H1 (cell line): ENCODE data around the gene RGS14. TPM values are rescaled to one million over a fixed set of nuclear protein-coding genes. Genes with fewer than 3 reads are reported as not detected.
A peak's percentile ranks its signal among the peaks of the same experiment; 100 is the strongest.

ENCODE experiments used
- CTCF ChIA-PET: fragments of 300-600 bp; sonication (Branson Sonifier 250); formaldehyde crosslinking; loops from one replicate; lab custom pipeline; 2021; ENCODE audit not compliant: partially characterized antibody; lab: Charles Lee
- POLR2A ChIA-PET: fragments of 300-600 bp; sonication (Branson Sonifier 250); formaldehyde crosslinking; loops from one replicate; lab custom pipeline; 2021; ENCODE audit warnings: inconsistent platforms; ENCODE audit not compliant: partially characterized antibody; lab: Charles Lee
- DNase-seq, 2 experiments: peaks; one replicate each; pipeline versions ENCODE4 v3.0.0 to v3.0.0-alpha.2; 2010 to 2022; ENCODE audit warnings: low spot score in 2 of 2, low read depth in 1 of 2, mixed read lengths in 1 of 2
- FAIRE-seq: peaks from 2 replicates; lab custom pipeline; 2011; peaks lifted over from hg19 to GRCh38; lab: Jason Lieb, UNC
- H2AFZ ChIP-seq: 2 replicates; pipeline ENCODE4 v1.8.1; 2012; ENCODE audit warnings: low read length, inconsistent platforms
- H2AK5ac ChIP-seq: 2 replicates; pipeline ENCODE4 v1.6.1; 2013; ENCODE audit warnings: low read depth, low read length
- H2BK120ac ChIP-seq: replicated peaks from 2 replicates; pipeline ENCODE3; 2013; ENCODE audit warnings: low read depth, low read length, inconsistent platforms
- H2BK12ac ChIP-seq: 2 replicates; pipeline ENCODE4 v1.6.1; 2013; ENCODE audit warnings: low read depth, low read length
- H2BK15ac ChIP-seq: 2 replicates; pipeline ENCODE4 v1.6.1; 2013; ENCODE audit warnings: low read length
- H2BK20ac ChIP-seq: 2 replicates; pipeline ENCODE4 v1.6.1; 2013; ENCODE audit warnings: low read length
- H2BK5ac ChIP-seq: 2 replicates; pipeline ENCODE4 v1.6.1; 2013; ENCODE audit warnings: low read depth, low read length
- H3K14ac ChIP-seq: 2 replicates; pipeline ENCODE4 v1.6.1; 2013; ENCODE audit warnings: inconsistent platforms; ENCODE audit not compliant: insufficient read length
- H3K18ac ChIP-seq: 2 replicates; pipeline ENCODE4 v1.6.1; 2013; ENCODE audit warnings: low read length; ENCODE audit errors: extremely low read depth
- H3K23ac ChIP-seq: 2 replicates; pipeline ENCODE4 v1.6.1; 2013; ENCODE audit warnings: inconsistent platforms; ENCODE audit not compliant: insufficient read length
- H3K23me2 ChIP-seq: 2 replicates; pipeline ENCODE4 v1.6.1; 2013; ENCODE audit warnings: low read depth, low read length
- H3K27ac ChIP-seq: 2 replicates; pipeline ENCODE4 v1.6.1; 2011; ENCODE audit warnings: low read depth, low read length, inconsistent platforms
- H3K27me3 ChIP-seq, 4 experiments: replicated peaks in 1 of 4; 1 replicate in 1 of 4; 2 replicates in 3 of 4; pipeline versions ENCODE4 v1.6.1 to v1.8.1; 2011 to 2013; ENCODE audit warnings: low read length in 3 of 4, mild to moderate bottlenecking in 3 of 4, inconsistent platforms in 2 of 4, mixed read lengths in 2 of 4, moderate library complexity in 1 of 4; ENCODE audit not compliant: control insufficient read depth in 3 of 4, insufficient read depth in 3 of 4; ENCODE audit errors: extremely low read depth in 1 of 4
- H3K36me3 ChIP-seq, 4 experiments: 2 replicates each; pipeline versions ENCODE4 v1.6.1 to v1.8.1; 2011 to 2013; ENCODE audit warnings: mild to moderate bottlenecking in 4 of 4, low read length in 3 of 4, moderate library complexity in 2 of 4, control low read depth in 1 of 4, inconsistent platforms in 1 of 4; ENCODE audit not compliant: insufficient read depth in 4 of 4, control insufficient read depth in 2 of 4
- H3K4ac ChIP-seq: replicated peaks from 2 replicates; pipeline ENCODE3; 2013; ENCODE audit warnings: low read length, low read depth, mixed read lengths, inconsistent platforms; ENCODE audit not compliant: insufficient read length
- H3K4me1 ChIP-seq, 4 experiments: replicated peaks in 1 of 4; 1 replicate in 1 of 4; 2 replicates in 3 of 4; pipeline versions ENCODE4 v1.6.1 to v1.8.1; 2011 to 2013; ENCODE audit warnings: low read length in 3 of 4, inconsistent platforms in 2 of 4, mixed read lengths in 1 of 4; ENCODE audit not compliant: insufficient read depth in 4 of 4, control insufficient read depth in 3 of 4
- H3K4me2 ChIP-seq, 2 experiments: 2 replicates each; pipeline versions ENCODE4 v1.6.1 to v1.8.1; 2011 to 2013; ENCODE audit warnings: low read depth in 2 of 2, low read length in 2 of 2, control low read depth in 1 of 2, inconsistent platforms in 1 of 2, mild to moderate bottlenecking in 1 of 2; ENCODE audit not compliant: insufficient read depth in 1 of 2
- H3K4me3 ChIP-seq, 4 experiments: fragments of 200-600, 300-600 bp in 1 of 4; sonication (generic), shearing (Covaris generic), sonication (Bioruptor Twin) in 1 of 4; 2 replicates each; pipeline versions ENCODE4 v1.5.1 to v1.8.1; 2011 to 2016; ENCODE audit warnings: low read length in 4 of 4, low read depth in 3 of 4, control low read depth in 2 of 4, inconsistent platforms in 2 of 4, mild to moderate bottlenecking in 2 of 4, mixed read lengths in 1 of 4, moderate library complexity in 1 of 4; ENCODE audit not compliant: insufficient read depth in 2 of 4; ENCODE audit errors: extremely low read depth in 1 of 4
- H3K56ac ChIP-seq: replicated peaks from 2 replicates; pipeline ENCODE3; 2013; ENCODE audit warnings: low read depth, mild to moderate bottlenecking, mixed read lengths, low read length, inconsistent platforms; ENCODE audit not compliant: insufficient read length
- H3K79me1 ChIP-seq: 2 replicates; pipeline ENCODE4 v1.6.1; 2013; ENCODE audit warnings: low read depth, low read length, control low read depth
- H3K79me2 ChIP-seq, 2 experiments: 2 replicates each; pipeline versions ENCODE4 v1.6.1 to v1.8.1; 2012 to 2013; ENCODE audit warnings: low read length in 2 of 2, mild to moderate bottlenecking in 2 of 2, inconsistent platforms in 1 of 2; ENCODE audit not compliant: insufficient read depth in 2 of 2, control insufficient read depth in 1 of 2
- H3K9ac ChIP-seq, 4 experiments: replicated peaks in 1 of 4; 1 replicate in 1 of 4; 2 replicates in 3 of 4; pipeline versions ENCODE4 v1.6.1 to v1.8.1; 2011 to 2013; ENCODE audit warnings: low read depth in 3 of 4, low read length in 3 of 4, control low read depth in 2 of 4, mild to moderate bottlenecking in 2 of 4, moderate library complexity in 2 of 4, inconsistent platforms in 1 of 4; ENCODE audit errors: extremely low read depth in 1 of 4
- H3K9me3 ChIP-seq, 2 experiments: 2 replicates each; pipeline versions ENCODE4 v1.6.1 to v1.8.1; 2012 to 2013; ENCODE audit warnings: mild to moderate bottlenecking in 2 of 2, moderate library complexity in 2 of 2, control low read depth in 1 of 2, inconsistent platforms in 1 of 2, low read depth in 1 of 2, low read length in 1 of 2, mixed read lengths in 1 of 2; ENCODE audit not compliant: insufficient read depth in 2 of 2
- H4K20me1 ChIP-seq, 2 experiments: replicated peaks in 1 of 2; 2 replicates each; pipeline versions ENCODE3 to v1.8.1; 2011 to 2013; ENCODE audit warnings: inconsistent platforms in 2 of 2, low read length in 2 of 2, mild to moderate bottlenecking in 1 of 2; ENCODE audit not compliant: insufficient read depth in 2 of 2, control insufficient read depth in 1 of 2
- H4K5ac ChIP-seq: 2 replicates; pipeline ENCODE4 v1.6.1; 2013; ENCODE audit warnings: low read length, low read depth, mixed read lengths, inconsistent platforms; ENCODE audit not compliant: insufficient read length
- H4K8ac ChIP-seq: 2 replicates; pipeline ENCODE4 v1.8.0; 2013; ENCODE audit warnings: mild to moderate bottlenecking, moderate library complexity, low read length, inconsistent platforms; ENCODE audit not compliant: insufficient read depth; ENCODE audit errors: extremely low read depth
- H4K91ac ChIP-seq: replicated peaks from 2 replicates; pipeline ENCODE3; 2013; ENCODE audit warnings: low read length, mixed read lengths, inconsistent platforms; ENCODE audit not compliant: insufficient read length
- HDAC2 ChIP-seq, 2 experiments: fragments of 300-600 bp in 1 of 2; sonication (generic) in 1 of 2; IDR thresholded peaks; 2 replicates each; pipeline ENCODE4 v1.6.1; 2011 to 2012; ENCODE audit warnings: low read depth in 2 of 2, low read length in 2 of 2, mild to moderate bottlenecking in 2 of 2, moderate library complexity in 2 of 2, borderline replicate concordance in 1 of 2, inconsistent platforms in 1 of 2
- PHF8 ChIP-seq: fragments of 200-600 bp; sonication (generic); conservative IDR thresholded peaks from 2 replicates; pipeline ENCODE4 v1.7.1; 2012; ENCODE audit warnings: low read depth, mild to moderate bottlenecking, inconsistent platforms, low read length, moderate library complexity
- WGBS, 2 experiments: shearing (Covaris generic) in 1 of 2; methylation state at CpG; one replicate each; pipeline versions ENCODE4 v1.1.6 to v1.1.7; 2013 to 2015; ENCODE audit warnings: low lambda C conversion rate in 2 of 2, mixed read lengths in 2 of 2, inconsistent platforms in 1 of 2, low coverage in 1 of 2, missing lambda C conversion rate in 1 of 2; ENCODE audit not compliant: insufficient replicate concordance in 2 of 2, insufficient coverage in 1 of 2, insufficient read length in 1 of 2; ENCODE audit errors: extremely low coverage in 1 of 2, missing lambda C conversion rate in 1 of 2; 5-methylcytosine and 5-hydroxymethylcytosine counted together
- polyA plus RNA-seq, 7 experiments: library from polyadenylated mRNA; depleted of rRNA in 3 of 7; stranded (reverse) in 5 of 7; unstranded in 2 of 7; fragments of >200 nt in 5 of 7; fragments of 200-250 nt in 2 of 7; gene quantifications; 1 replicate in 5 of 7; 2 replicates in 1 of 7; 4 replicates in 1 of 7; pipeline versions ENCODE4 v1.2.1 to v1.2.3, GENCODE V29; 2011 to 2013; ENCODE audit warnings: missing spikeins in 2 of 7, mixed read lengths in 2 of 7
- total RNA-seq: library from RNA; stranded (reverse); fragmentation: NEBNext Ultra II Directional; extraction: Animal tissue kit (Norgen Biotek cat#: 25700); gene quantifications from 2 replicates; pipeline ENCODE4 v1.2.1, GENCODE V29; 2021

Gene RGS14
- total and polyA plus RNA-seq, 2 of the 8 experiments (the other 6 are each of a cell fraction or from before 2014, with no cell fraction given), result 24.4 to 46.1 TPM

DNA sequence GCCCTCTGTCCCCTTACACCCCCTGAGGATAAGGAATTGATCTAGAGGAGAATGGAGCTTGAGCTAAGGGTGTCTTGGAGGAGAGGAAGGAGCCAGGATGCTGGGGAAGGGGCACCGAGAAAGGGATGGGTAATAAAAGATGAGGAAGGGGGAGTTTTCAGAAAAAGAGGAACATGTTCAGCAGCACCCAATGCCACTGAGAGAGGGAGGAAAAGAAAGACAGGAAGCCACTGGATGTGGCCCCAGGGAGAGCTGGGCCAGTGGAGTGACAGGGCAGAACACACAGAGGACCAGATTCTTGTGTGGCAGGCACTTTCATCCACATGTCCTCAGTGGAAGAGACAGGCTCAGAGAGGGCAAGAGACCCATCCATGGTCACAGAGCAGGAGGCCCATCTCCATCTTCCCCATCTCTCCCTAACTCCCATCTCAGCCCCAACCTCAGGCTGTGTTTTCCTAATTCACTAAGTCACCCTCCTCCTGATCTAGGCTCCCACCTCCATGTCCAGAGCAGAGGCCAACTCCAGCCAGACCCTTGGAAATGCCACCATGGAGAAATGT lies 35.6 kb downstream of the RGS14 start:
- Histone ChIP-seq H2BK20ac (no peak overlapping the region), H4K91ac (no peak overlapping the region), H3K27me3 (peaks cover 0 to 19% (median 10%) of the 10 kb centered on the region in 4 experiments; a peak in 6 of 7 replicates), H2BK120ac (no peak overlapping the region), H3K9ac (no peak overlapping the region), H3K79me2 (no peaks in the 10 kb centered on the region), H2BK15ac (no peak overlapping the region), H2BK5ac (peak overlapping the region; percentile 5; the same call in 1 of the 2 replicates), H3K14ac (no peak overlapping the region), H4K5ac (no peak overlapping the region), H4K8ac (no peak overlapping the region), H3K4me2 (no peak overlapping the region), H3K36me3 (no peaks in the 10 kb centered on the region), H2BK12ac (peak overlapping the region; percentile 31; the same call in 1 of the 2 replicates), H2AK5ac (peak overlapping the region; percentile 17; the same call in 1 of the 2 replicates), H3K4me1 (peaks cover 0 to 3% (median 0%) of the 10 kb centered on the region in 4 experiments; a peak in 4 of 7 replicates), H3K79me1 (no peaks in the 10 kb centered on the region), H3K27ac (no peak overlapping the region), H3K9me3 (no peaks in the 10 kb centered on the region), H3K4ac (no peak overlapping the region), H3K23ac (no peak overlapping the region), H3K4me3 (no peak overlapping the region), H3K23me2 (no peaks in the 10 kb centered on the region), H3K18ac (no peak overlapping the region), H4K20me1 (no peaks in the 10 kb centered on the region), H3K56ac (no peak overlapping the region), H2AFZ (no peak overlapping the region)
- POLR2A ChIA-PET, result interaction anchor here (1.0 to 4.2 kb wide), 6 partner anchors 10 to 104 kb away, joined by 4 to 16 read pairs (median 4); partner anchors contain the start of genes PDLIM7 and PRR7
- WGBS, 2 experiments, result 89% methylated on average over 1 of the region's 1 CpG; no CpG with 5 or more reads in 1 of the 2 experiments
- no peak for FAIRE-seq
- CTCF ChIA-PET, result interaction anchor here (0.8 to 18.7 kb wide), 7 partner anchors 9 to 54 kb away, joined by 3 to 430 read pairs (median 37); partner anchors contain the start of genes PFN3, PRR7 and SLC34A1
- no peak for TF ChIP-seq PHF8
- TF ChIP-seq HDAC2 (IDR thresholded peaks at IDR 0.05; ENCODE audit: borderline replicate concordance in 1 of 2, low read depth in 2 of 2, low read length in 2 of 2), result no peak
- DNase-seq, result no peak
